IMR-90 (cell line): Measurements from ENCODE around the gene LIPI. TPM values are rescaled to one million over a fixed set of nuclear protein-coding genes. Genes with fewer than 3 reads are reported as not detected.

Source experiments
- ATAC-seq: fragments of 200-7000 bp; cut with Tn5 transposase; 2 replicates; pipeline ENCODE4 v1.9.1; 2020; ENCODE audit warnings: low read depth, mild to moderate bottlenecking, moderate library complexity
- BruUV-seq: library from RNA; stranded (reverse); fragments of 400-500 nt; replicated peaks from 2 replicates; lab custom pipeline; 2021; lab: Mats Ljungman, UMichigan
- CTCF ChIA-PET: fragments of 300-600 bp; formaldehyde crosslinking; extraction: SDS; loops from one replicate; lab custom pipeline; 2021; ENCODE audit warnings: antibody characterized with exemption; lab: Yijun Ruan, JAX
- POLR2A ChIA-PET: fragments of 300-600 bp; sonication (Branson Sonifier 250); formaldehyde crosslinking; loops from one replicate; lab custom pipeline; 2022; ENCODE audit warnings: antibody characterized with exemption; ENCODE audit not compliant: unreplicated experiment; lab: Charles Lee
- DNase-seq: peaks from one replicate; pipeline ENCODE4 v3.0.0; 2013
- H2AFZ ChIP-seq: replicated peaks from 2 replicates; pipeline ENCODE3; 2013; ENCODE audit warnings: low read length, mild to moderate bottlenecking; ENCODE audit not compliant: poor library complexity
- H2AK5ac ChIP-seq: 2 replicates; pipeline ENCODE4 v1.6.1; 2013; ENCODE audit warnings: low read depth, low read length, inconsistent platforms
- H2AK9ac ChIP-seq: replicated peaks from 2 replicates; pipeline ENCODE3; 2013; ENCODE audit warnings: mild to moderate bottlenecking, low read depth, low read length, moderate library complexity; ENCODE audit not compliant: poor library complexity
- H2BK120ac ChIP-seq: 2 replicates; pipeline ENCODE4 v1.6.1; 2013; ENCODE audit warnings: low read depth, low read length, inconsistent platforms
- H2BK15ac ChIP-seq: 3 replicates; pipeline ENCODE4 v1.6.1; 2013; ENCODE audit warnings: low read depth, low read length, inconsistent platforms
- H2BK20ac ChIP-seq: 2 replicates; pipeline ENCODE4 v1.6.1; 2013; ENCODE audit warnings: low read depth, mild to moderate bottlenecking, inconsistent platforms, low read length, moderate library complexity
- H2BK5ac ChIP-seq: 2 replicates; pipeline ENCODE4 v1.6.1; 2013; ENCODE audit warnings: mild to moderate bottlenecking, low read depth, low read length, inconsistent platforms; ENCODE audit not compliant: poor library complexity, severe bottlenecking
- H3K14ac ChIP-seq: replicated peaks from 2 replicates; pipeline ENCODE4 v1.6.1; 2013; ENCODE audit warnings: low read depth, low read length, inconsistent platforms
- H3K18ac ChIP-seq: 2 replicates; pipeline ENCODE4 v1.6.1; 2013; ENCODE audit warnings: low read depth, low read length, control low read depth
- H3K23ac ChIP-seq: 2 replicates; pipeline ENCODE4 v1.6.1; 2013; ENCODE audit warnings: low read depth, low read length, inconsistent platforms
- H3K27ac ChIP-seq: 2 replicates; pipeline ENCODE4 v1.5.1; 2013; ENCODE audit warnings: mild to moderate bottlenecking, control low read depth, low read length; ENCODE audit not compliant: insufficient read depth
- H3K27me3 ChIP-seq: 2 replicates; pipeline ENCODE4 v1.6.1; 2013; ENCODE audit warnings: low read length; ENCODE audit not compliant: control insufficient read depth, insufficient read depth
- H3K36me3 ChIP-seq: 2 replicates; pipeline ENCODE4 v1.6.1; 2013; ENCODE audit warnings: low read length, mixed read lengths; ENCODE audit not compliant: control insufficient read depth, insufficient read depth
- H3K4ac ChIP-seq: 2 replicates; pipeline ENCODE4 v1.6.1; 2013; ENCODE audit warnings: low read depth, low read length, inconsistent platforms
- H3K4me1 ChIP-seq: 2 replicates; pipeline ENCODE4 v1.6.1; 2013; ENCODE audit warnings: low read length, mixed read lengths; ENCODE audit not compliant: control insufficient read depth, insufficient read depth
- H3K4me2 ChIP-seq: 2 replicates; pipeline ENCODE4 v1.6.1; 2013; ENCODE audit warnings: low read depth, mild to moderate bottlenecking, control low read depth, low read length, moderate library complexity
- H3K4me3 ChIP-seq: 2 replicates; pipeline ENCODE4 v1.5.1; 2013; ENCODE audit warnings: low read depth, mild to moderate bottlenecking, control low read depth, low read length, moderate library complexity; ENCODE audit not compliant: insufficient read depth
- H3K56ac ChIP-seq: 2 replicates; pipeline ENCODE4 v1.6.1; 2013; ENCODE audit warnings: low read length, inconsistent platforms; ENCODE audit not compliant: insufficient read depth; ENCODE audit errors: extremely low read depth
- H3K79me1 ChIP-seq, 2 experiments: 2 replicates each; pipeline ENCODE4 v1.6.1; 2013; ENCODE audit warnings: low read length in 2 of 2, inconsistent platforms in 1 of 2, low read depth in 1 of 2
- H3K9ac ChIP-seq: 2 replicates; pipeline ENCODE4 v1.6.1; 2013; ENCODE audit warnings: low read depth, low read length, control low read depth
- H3K9me1 ChIP-seq: 2 replicates; pipeline ENCODE4 v1.6.1; 2013; ENCODE audit warnings: low read length, inconsistent platforms; ENCODE audit not compliant: insufficient read depth
- H3K9me3 ChIP-seq: 2 replicates; pipeline ENCODE4 v1.6.1; 2013; ENCODE audit warnings: low read length; ENCODE audit not compliant: control insufficient read depth, insufficient read depth
- H4K20me1 ChIP-seq: 2 replicates; pipeline ENCODE4 v1.6.1; 2013; ENCODE audit warnings: low read length, inconsistent platforms; ENCODE audit not compliant: insufficient read depth
- H4K5ac ChIP-seq: 2 replicates; pipeline ENCODE4 v1.6.1; 2013; ENCODE audit warnings: mild to moderate bottlenecking, low read depth, low read length, control low read depth
- H4K8ac ChIP-seq, 2 experiments: 2 replicates each; pipeline ENCODE4 v1.6.1; 2013; ENCODE audit warnings: low read depth in 2 of 2, low read length in 2 of 2, control low read depth in 1 of 2, inconsistent platforms in 1 of 2
- H4K91ac ChIP-seq: 2 replicates; pipeline ENCODE4 v1.6.1; 2013; ENCODE audit warnings: low read depth, low read length, inconsistent platforms; ENCODE audit not compliant: insufficient read depth
- BHLHE40 ChIP-seq: fragments of 150-350 bp; IDR thresholded peaks from 2 replicates; pipeline ENCODE4 v1.6.1; 2016; ENCODE audit warnings: mild to moderate bottlenecking, low read depth, low read length
- CEBPB ChIP-seq: IDR thresholded peaks from 2 replicates; pipeline ENCODE4 v1.6.1; 2012; ENCODE audit warnings: low read depth, low read length, improper control_type of control experiment
- CHD1 ChIP-seq: IDR thresholded peaks from 2 replicates; pipeline ENCODE4 v1.6.1; 2012; ENCODE audit warnings: low read depth, low read length, improper control_type of control experiment
- CTCF ChIP-seq: conservative IDR thresholded peaks from 2 replicates; pipeline ENCODE4 v1.5.1; 2012; ENCODE audit warnings: mild to moderate bottlenecking, low read depth, low read length, improper control_type of control experiment
- FOS ChIP-seq: fragments of 150-350 bp; IDR thresholded peaks from 2 replicates; pipeline ENCODE4 v1.6.1; 2016; ENCODE audit warnings: low read depth, low read length
- MAFK ChIP-seq: IDR thresholded peaks from 2 replicates; pipeline ENCODE4 v1.6.1; 2012; ENCODE audit warnings: low read depth, low read length, improper control_type of control experiment
- MXI1 ChIP-seq: IDR thresholded peaks from 2 replicates; pipeline ENCODE4 v1.6.1; 2012; ENCODE audit warnings: low read depth, mild to moderate bottlenecking, low read length, moderate library complexity, borderline replicate concordance
- NFE2L2 ChIP-seq: fragments of 150-350 bp; IDR thresholded peaks from 2 replicates; pipeline ENCODE4 v1.6.1; 2016; ENCODE audit warnings: low read depth, mild to moderate bottlenecking, low read length
- POLR2A ChIP-seq: IDR thresholded peaks from 2 replicates; pipeline ENCODE4 v1.6.1; 2012; ENCODE audit warnings: mild to moderate bottlenecking, low read depth, low read length
- RAD21 ChIP-seq: IDR thresholded peaks from 2 replicates; pipeline ENCODE4 v1.6.1; 2012; ENCODE audit warnings: low read length, improper control_type of control experiment
- RCOR1 ChIP-seq: IDR thresholded peaks from 2 replicates; pipeline ENCODE4 v1.6.1; 2012; ENCODE audit warnings: mild to moderate bottlenecking, low read length, improper control_type of control experiment; ENCODE audit not compliant: insufficient replicate concordance
- RFX5 ChIP-seq: IDR thresholded peaks from 2 replicates; pipeline ENCODE4 v1.8.0; 2012; ENCODE audit warnings: low read depth, mild to moderate bottlenecking, low read length, moderate library complexity
- SMC3 ChIP-seq: fragments of 150-350 bp; IDR thresholded peaks from 2 replicates; pipeline ENCODE4 v1.6.1; 2016; ENCODE audit warnings: low read depth, mild to moderate bottlenecking, antibody characterized with exemption, low read length, moderate library complexity
- USF2 ChIP-seq: fragments of 150-350 bp; IDR thresholded peaks from 2 replicates; pipeline ENCODE4 v1.6.1; 2017; ENCODE audit warnings: mild to moderate bottlenecking, antibody characterized with exemption, low read length, low read depth
- WGBS, 2 experiments: methylation state at CpG; one replicate each; pipeline versions ENCODE4 v1.1.5 to v1.1.7; 2013; ENCODE audit warnings: missing lambda C conversion rate in 2 of 2; ENCODE audit not compliant: insufficient read length in 1 of 2; ENCODE audit errors: extremely low coverage in 2 of 2; 5-methylcytosine and 5-hydroxymethylcytosine counted together
- dilution Hi-C: fragments of 300-500 bp; cut with HindIII; formaldehyde crosslinking; loops from one replicate; pipeline ENCODE4 v1.14.3; 2018; ENCODE audit warnings: low sequenced_read_pairs; ENCODE audit not compliant: unreplicated experiment
- in situ Hi-C: fragments of 300-500 bp; cut with MboI; formaldehyde crosslinking; loops from 3 replicates; pipeline ENCODE4 v1.14.3; 2019; ENCODE audit warnings: low sequenced_read_pairs, inconsistent platforms, mixed read lengths
- intact Hi-C: fragments of 100-400 bp; cut with micrococcal nuclease; formaldehyde crosslinking; loops from 2 replicates; pipeline ENCODE4 v1.10.0; 2022
- polyA plus RNA-seq, 3 experiments: library from polyadenylated mRNA; depleted of rRNA; stranded (reverse); fragments of >200 nt; gene quantifications; 2 replicates each; pipeline ENCODE4 v1.2.3, GENCODE V29; 2012; ENCODE audit warnings: low replicate concordance in 1 of 3
- total RNA-seq: library from RNA; depleted of rRNA; stranded (reverse); fragments of >200 nt; gene quantifications from 2 replicates; pipeline ENCODE4 v1.2.3, GENCODE V29; 2012
- TF ChIP-seq, protein P1 (sequence below): fragments of 150-350 bp; IDR thresholded peaks from 2 replicates; pipeline ENCODE4 v1.6.1; 2016; ENCODE audit warnings: low read depth, mild to moderate bottlenecking, low read length, moderate library complexity, borderline replicate concordance

Gene LIPI
- total and polyA plus RNA-seq, 2 of the 4 experiments (the other 2 are of a cell fraction), result not detected

- no peak for DNase-seq
- H2BK120ac ChIP-seq, result no peak overlapping the region
- H4K5ac ChIP-seq, result no peak overlapping the region
- H4K8ac ChIP-seq, result no peak overlapping the region
- H3K18ac ChIP-seq, result no peak overlapping the region
- no CpG with 5 or more reads among the region's 2 CpGs for WGBS, 2 experiments
- no peaks in the 10 kb centered on the region for H3K79me1 ChIP-seq
- dilution Hi-C loops (no loop called here), intact Hi-C loops (no loop called here), in situ Hi-C loops (no loop called here)
- H2BK5ac ChIP-seq, result no peak overlapping the region
- no peak overlapping the region for H2AK9ac ChIP-seq
- H2BK15ac ChIP-seq, result no peak overlapping the region
- H3K4me2 ChIP-seq, result no peak overlapping the region
- ChIA-PET POLR2A (no interaction called here), CTCF (no interaction called here)
- no TSS peak for BruUV-seq
- H3K27me3 ChIP-seq, result no peaks in the 10 kb centered on the region
- no peak overlapping the region for H3K27ac ChIP-seq
- no peaks in the 10 kb centered on the region for H3K9me3 ChIP-seq
- H3K9ac ChIP-seq, result no peak overlapping the region
- H2BK20ac ChIP-seq, result no peak overlapping the region
- H3K4ac ChIP-seq, result no peak overlapping the region
- ATAC-seq, result no peak
- H3K56ac ChIP-seq, result no peak overlapping the region
- no peak overlapping the region for H2AFZ ChIP-seq
- no peak overlapping the region for H3K23ac ChIP-seq
- H3K36me3 ChIP-seq, result no peaks in the 10 kb centered on the region
- no peak overlapping the region for H2AK5ac ChIP-seq
- H3K4me3 ChIP-seq, result no peak overlapping the region
- TF ChIP-seq CHD1 (no peak), FOS (no peak), MXI1 (no peak), SMC3 (no peak), MAFK (no peak), BHLHE40 (no peak), POLR2A (no peak), NFE2L2 (no peak), RAD21 (no peak), USF2 (no peak), CEBPB (no peak), CTCF (no peak), RFX5 (no peak), RCOR1 (no peak)
- TF ChIP-seq, protein P1, sequence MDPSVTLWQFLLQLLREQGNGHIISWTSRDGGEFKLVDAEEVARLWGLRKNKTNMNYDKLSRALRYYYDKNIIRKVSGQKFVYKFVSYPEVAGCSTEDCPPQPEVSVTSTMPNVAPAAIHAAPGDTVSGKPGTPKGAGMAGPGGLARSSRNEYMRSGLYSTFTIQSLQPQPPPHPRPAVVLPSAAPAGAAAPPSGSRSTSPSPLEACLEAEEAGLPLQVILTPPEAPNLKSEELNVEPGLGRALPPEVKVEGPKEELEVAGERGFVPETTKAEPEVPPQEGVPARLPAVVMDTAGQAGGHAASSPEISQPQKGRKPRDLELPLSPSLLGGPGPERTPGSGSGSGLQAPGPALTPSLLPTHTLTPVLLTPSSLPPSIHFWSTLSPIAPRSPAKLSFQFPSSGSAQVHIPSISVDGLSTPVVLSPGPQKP, result no peak
- H3K14ac ChIP-seq, result no peak overlapping the region
- no peaks in the 10 kb centered on the region for H3K4me1 ChIP-seq
- H3K9me1 ChIP-seq, result no peaks in the 10 kb centered on the region
- H4K91ac ChIP-seq, result no peak overlapping the region
- H4K20me1 ChIP-seq, result no peaks in the 10 kb centered on the region
Observed at GRCh38 chr21:14241297-14241696, 30.5 kb upstream of the LIPI start.
